GM12874 (cell line): Measurements from ENCODE around the gene FSIP1.

Experiments used
- TF ChIP-seq, protein P1 (sequence below): IDR thresholded peaks from 2 replicates; pipeline ENCODE4 v1.5.1; 2011; ENCODE audit warnings: low read depth, mild to moderate bottlenecking, control low read depth, low read length, moderate library complexity; ENCODE audit not compliant: insufficient read depth

Gene FSIP1

DNA sequence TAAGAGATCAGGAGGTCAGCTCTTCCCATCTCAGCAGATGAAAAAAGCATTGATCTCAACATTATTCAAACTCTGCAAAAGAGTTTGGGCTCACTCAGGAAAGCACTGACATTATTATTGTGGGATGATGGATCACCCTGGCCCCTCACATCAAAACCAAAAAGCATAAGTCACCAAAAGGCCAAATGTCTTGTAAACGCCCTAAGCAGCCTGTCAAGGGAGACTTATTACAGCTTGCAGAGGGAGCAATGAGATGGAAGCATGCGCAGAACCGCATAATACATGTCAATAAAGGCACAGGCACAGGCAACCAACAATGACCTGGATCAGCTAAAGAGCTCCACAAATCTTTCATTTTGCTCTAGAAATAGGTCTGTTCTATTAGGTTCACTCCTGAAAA is 4.6 kb downstream of the FSIP1 start:
- TF ChIP-seq, protein P1, sequence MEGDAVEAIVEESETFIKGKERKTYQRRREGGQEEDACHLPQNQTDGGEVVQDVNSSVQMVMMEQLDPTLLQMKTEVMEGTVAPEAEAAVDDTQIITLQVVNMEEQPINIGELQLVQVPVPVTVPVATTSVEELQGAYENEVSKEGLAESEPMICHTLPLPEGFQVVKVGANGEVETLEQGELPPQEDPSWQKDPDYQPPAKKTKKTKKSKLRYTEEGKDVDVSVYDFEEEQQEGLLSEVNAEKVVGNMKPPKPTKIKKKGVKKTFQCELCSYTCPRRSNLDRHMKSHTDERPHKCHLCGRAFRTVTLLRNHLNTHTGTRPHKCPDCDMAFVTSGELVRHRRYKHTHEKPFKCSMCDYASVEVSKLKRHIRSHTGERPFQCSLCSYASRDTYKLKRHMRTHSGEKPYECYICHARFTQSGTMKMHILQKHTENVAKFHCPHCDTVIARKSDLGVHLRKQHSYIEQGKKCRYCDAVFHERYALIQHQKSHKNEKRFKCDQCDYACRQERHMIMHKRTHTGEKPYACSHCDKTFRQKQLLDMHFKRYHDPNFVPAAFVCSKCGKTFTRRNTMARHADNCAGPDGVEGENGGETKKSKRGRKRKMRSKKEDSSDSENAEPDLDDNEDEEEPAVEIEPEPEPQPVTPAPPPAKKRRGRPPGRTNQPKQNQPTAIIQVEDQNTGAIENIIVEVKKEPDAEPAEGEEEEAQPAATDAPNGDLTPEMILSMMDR, result no peak

DNA sequence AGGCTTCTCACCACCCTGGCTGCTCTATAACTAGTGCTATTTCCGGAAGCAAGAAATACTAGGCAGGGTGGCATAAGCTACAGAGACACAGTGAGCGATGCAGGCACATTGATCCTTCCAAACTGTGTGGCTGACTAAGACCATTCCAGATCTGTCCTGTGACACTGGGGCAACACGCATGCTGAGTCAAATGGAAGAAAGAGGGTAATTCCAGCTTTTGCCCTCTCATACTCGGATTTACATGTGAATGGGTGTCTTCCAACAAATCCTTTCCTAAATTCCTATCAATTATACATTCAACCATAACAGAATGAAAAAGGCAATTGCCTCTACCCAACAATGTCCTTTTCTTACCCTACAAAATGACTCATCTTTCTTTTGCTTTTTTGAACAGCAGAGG is 5.1 kb downstream of the FSIP1 start:
- TF ChIP-seq, protein P1, result no peak

DNA sequence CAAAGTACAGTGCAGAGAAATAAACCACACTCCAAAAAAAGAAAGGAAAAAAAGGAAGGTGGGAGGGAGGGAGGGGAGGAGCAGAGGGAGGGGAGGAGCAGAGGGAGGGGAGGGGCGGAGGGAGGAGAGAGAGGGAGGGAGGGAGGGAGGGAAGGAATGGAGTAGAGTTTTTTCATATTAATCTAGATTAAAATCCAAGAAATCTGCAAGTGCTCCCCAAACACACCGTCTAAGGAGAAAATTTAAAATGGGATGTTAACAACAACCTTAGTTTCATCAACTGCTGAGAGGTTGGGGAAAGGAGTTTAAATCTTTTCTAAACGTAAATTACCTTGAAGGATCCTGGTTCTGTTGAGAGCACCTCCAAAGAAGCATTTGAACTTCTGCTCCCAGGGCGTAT is 6.6 kb downstream of the FSIP1 start:
- TF ChIP-seq, protein P1, result no peak

DNA sequence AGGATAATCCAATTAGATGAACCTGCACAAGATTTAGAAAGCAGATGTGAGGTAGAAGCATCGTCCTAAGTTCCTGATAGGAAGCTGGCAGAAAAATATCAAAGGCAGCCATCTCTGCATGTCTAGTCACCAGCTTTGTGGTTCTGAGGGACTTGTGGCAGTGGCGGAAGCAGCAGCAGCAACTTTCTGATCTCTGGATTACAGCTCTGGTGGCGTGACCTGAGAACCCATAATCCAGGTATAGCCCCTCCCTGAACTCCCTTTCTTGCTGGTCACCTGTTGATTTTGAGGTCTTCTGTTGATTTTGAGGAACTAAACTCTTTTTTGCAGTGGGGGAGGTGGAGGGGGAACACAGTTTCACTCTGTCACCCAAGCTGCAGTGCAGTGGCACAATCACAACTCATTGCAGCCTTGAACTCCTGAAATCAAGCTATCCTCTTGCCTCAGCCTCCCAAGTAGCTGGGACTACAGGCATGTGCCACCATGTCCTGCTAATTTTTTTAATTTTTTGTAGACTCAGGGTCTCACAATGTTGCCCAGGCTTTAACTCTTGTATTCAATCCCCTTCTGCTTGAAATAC is 7.9 kb downstream of the FSIP1 start:
- TF ChIP-seq, protein P1, result no peak

DNA sequence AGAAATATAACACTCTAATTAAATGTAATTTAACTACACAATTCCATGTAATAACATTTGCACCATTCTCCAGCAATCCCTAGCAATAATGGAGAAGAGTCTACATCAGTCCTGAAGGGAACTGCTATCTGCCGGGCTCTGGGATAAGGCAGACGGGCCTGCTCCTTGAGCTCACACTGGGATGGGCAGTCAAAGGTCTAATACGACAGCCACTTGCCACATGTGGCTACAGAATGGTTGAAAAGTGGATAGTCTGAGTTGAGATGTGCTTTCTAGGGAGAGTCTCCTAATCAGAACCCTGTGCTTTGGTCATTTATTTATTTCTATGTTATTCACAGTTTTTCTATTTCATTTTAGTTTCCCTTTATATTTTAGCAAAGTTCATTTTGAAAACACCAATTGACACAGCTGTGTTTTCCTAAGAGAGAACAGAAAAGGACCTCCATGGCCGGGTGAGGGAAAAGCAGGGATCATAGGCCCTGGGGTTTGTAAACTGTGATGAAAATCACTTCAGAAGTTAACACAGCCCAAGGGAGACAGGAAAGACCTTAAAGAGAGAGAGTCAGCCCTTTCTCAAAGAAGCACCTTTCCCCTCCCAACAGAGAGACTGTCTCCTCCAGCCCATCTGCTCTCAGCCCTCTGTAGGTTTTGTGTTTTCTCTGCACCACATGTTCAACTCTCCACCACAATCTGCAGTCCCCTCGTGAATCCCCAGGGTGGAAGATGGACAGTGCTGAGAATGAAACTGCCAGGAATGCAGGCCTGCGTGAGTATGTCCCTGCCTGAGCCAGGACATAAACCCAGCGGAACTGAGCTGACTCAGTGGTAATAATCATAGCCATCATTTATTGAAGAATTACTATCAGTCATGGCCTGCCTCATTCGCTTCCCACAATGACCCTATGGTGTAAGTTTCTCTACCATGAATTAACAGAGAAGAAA is 11.6 kb downstream of the FSIP1 start:
- TF ChIP-seq, protein P1, result no peak

DNA sequence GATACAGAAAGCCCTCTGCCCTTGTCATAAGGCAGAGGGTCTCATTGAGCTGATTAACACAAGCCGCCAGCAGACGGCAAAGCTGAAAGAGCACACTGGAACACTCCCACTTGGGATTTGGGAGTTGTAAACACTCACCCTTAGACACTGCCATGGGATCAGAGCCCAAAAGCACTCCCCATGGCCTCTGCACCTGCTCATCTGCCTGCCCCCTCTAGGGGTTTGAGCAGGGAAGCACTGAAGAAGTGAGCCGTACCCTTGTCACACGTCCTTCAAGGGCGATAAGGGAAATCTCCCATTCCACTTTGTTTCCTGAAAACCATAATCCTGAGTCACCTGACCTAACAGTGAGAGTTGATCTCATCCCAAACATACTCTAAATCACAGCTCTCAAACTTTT is 14.7 kb downstream of the FSIP1 start:
- TF ChIP-seq, protein P1, result no peak

DNA sequence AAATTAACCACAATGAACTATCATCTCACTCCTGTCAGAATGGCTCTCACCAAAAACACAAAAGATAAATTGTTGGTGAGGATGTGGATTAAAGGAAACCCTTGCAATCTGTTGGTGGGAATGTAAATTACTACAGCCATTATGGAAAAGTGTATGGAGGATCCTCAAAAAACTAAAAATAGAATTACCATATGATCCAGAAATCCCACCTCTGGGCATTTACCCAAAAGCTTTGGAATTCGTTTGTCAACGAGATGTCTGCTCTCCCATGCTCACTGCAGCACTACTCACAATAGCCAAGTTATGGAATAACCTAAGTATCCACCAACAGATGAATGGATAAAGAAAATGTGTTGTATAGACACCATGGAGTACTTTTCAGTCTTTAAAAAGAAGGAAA is 21.6 kb downstream of the FSIP1 start:
- TF ChIP-seq, protein P1, result no peak
